Thyroid gland (tissue), 4 donors: ENCODE measurements around the gene PSMG3. TPM values are rescaled to one million over a fixed set of nuclear protein-coding genes. Genes with fewer than 3 reads are reported as not detected.

ENCODE experiments used
- DNase-seq, 2 donors: peaks; one replicate each; pipeline ENCODE4 v3.0.0-alpha.2; 2019
- H3K27ac ChIP-seq, 3 donors: fragments of 200-600 bp; sonication (generic); 1 replicate in 2 of 3; 2 replicates in 1 of 3; pipeline ENCODE4 v1.5.1; 2016 to 2019; ENCODE audit warnings: mild to moderate bottlenecking in 1 of 3, moderate library complexity in 1 of 3
- H3K27me3 ChIP-seq: fragments of 200-600 bp; sonication (generic); one replicate; pipeline ENCODE4 v1.5.1; 2019
- H3K36me3 ChIP-seq, 2 donors: fragments of 200-600 bp; sonication (generic); one replicate each; pipeline ENCODE4 v1.5.1; 2016 to 2019
- H3K4me1 ChIP-seq, 2 donors: fragments of 200-600 bp; sonication (generic); one replicate each; pipeline ENCODE4 v1.5.1; 2017 to 2019
- H3K4me3 ChIP-seq, 3 donors: fragments of 200-600 bp; sonication (generic); replicated peaks in 1 of 3; 1 replicate in 2 of 3; 2 replicates in 1 of 3; pipeline ENCODE4 v1.5.1; 2016; ENCODE audit warnings: mild to moderate bottlenecking in 1 of 3
- H3K9me3 ChIP-seq: fragments of 200-600 bp; sonication (generic); one replicate; pipeline ENCODE4 v1.5.1; 2017
- CTCF ChIP-seq, 6 experiments: fragments of 200-600 bp in 3 of 6; fragments of 450-650 bp in 3 of 6; sonication (generic) in 3 of 6; IDR thresholded peaks; one replicate each; pipeline ENCODE4 v1.5.1; 2016 to 2019; ENCODE audit warnings: antibody characterized with exemption in 6 of 6, mild to moderate bottlenecking in 2 of 6, inconsistent platforms in 1 of 6, moderate library complexity in 1 of 6
- POLR2A ChIP-seq, 2 donors: fragments of 450-650 bp; IDR thresholded peaks; one replicate each; pipeline ENCODE4 v1.6.1; 2017; ENCODE audit warnings: antibody characterized with exemption in 2 of 2, mild to moderate bottlenecking in 2 of 2, moderate library complexity in 1 of 2
- WGBS, 2 donors: methylation state at CpG; one replicate each; pipeline ENCODE4 v1.1.5; 2017; 5-methylcytosine and 5-hydroxymethylcytosine counted together
- intact Hi-C: fragments of 100-400 bp; cut with DNase I; formaldehyde crosslinking; loops from one replicate; pipeline ENCODE4 v1.15.1; 2023
- total RNA-seq, 4 donors: library from RNA; depleted of rRNA; stranded (reverse); fragments of >200 nt; gene quantifications; one replicate each; pipeline ENCODE4 v1.2.3, GENCODE V29; 2016

PSMG3 gene
- total RNA-seq, 4 donors from 2014 or later: 28.1 to 65.6 (median 50.2) TPM

GRCh38 chr7:1597066-1597760, 27.4 kb upstream of the PSMG3 start:
- H3K9me3 ChIP-seq: no peaks in the 10 kb centered on the region
- H3K27ac ChIP-seq: no peak overlapping the region
- intact Hi-C loops: no loop called here
- no peak overlapping the region for H3K4me3 ChIP-seq
- TF ChIP-seq POLR2A (IDR thresholded peaks at IDR 0.05) (no peak), CTCF (IDR thresholded peaks at IDR 0.05) (no peak)
- no peak for DNase-seq
- no peaks in the 10 kb centered on the region for H3K4me1 ChIP-seq
- H3K27me3 ChIP-seq: no peaks in the 10 kb centered on the region
- no peaks in the 10 kb centered on the region for H3K36me3 ChIP-seq
- WGBS, 2 donors: 83 to 88% methylated on average over 14 to 16 of the region's 16 CpGs

- H3K4me1 ChIP-seq: no peaks in the 10 kb centered on the region
- no peak overlapping the region for H3K4me3 ChIP-seq
- DNase-seq: no peak
- H3K27me3 ChIP-seq: peaks cover 3% of the 10 kb centered on the region
- no peak overlapping the region for H3K27ac ChIP-seq
- intact Hi-C loops: no loop called here
- H3K36me3 ChIP-seq: no peaks in the 10 kb centered on the region
- TF ChIP-seq POLR2A (IDR thresholded peaks at IDR 0.05) (no peak), CTCF (IDR thresholded peaks at IDR 0.05) (no peak)
- H3K9me3 ChIP-seq: no peaks in the 10 kb centered on the region
- WGBS, 2 donors: 77 to 79% methylated on average over 34 to 39 of the region's 39 CpGs
Measured at GRCh38 chr7:1596181-1597043, 26.6 kb upstream of the PSMG3 start.

- DNase-seq: no peak
- H3K4me1 ChIP-seq: no peaks in the 10 kb centered on the region
- H3K27me3 ChIP-seq: peaks cover 3% of the 10 kb centered on the region
- no peak overlapping the region for H3K27ac ChIP-seq
- intact Hi-C loops: no loop called here
- no peaks in the 10 kb centered on the region for H3K36me3 ChIP-seq
- TF ChIP-seq CTCF (IDR thresholded peaks at IDR 0.05) (no peak), POLR2A (IDR thresholded peaks at IDR 0.05) (no peak)
- WGBS, 2 donors: 79 to 81% methylated on average over 10 to 12 of the region's 12 CpGs
- H3K9me3 ChIP-seq: no peaks in the 10 kb centered on the region
- no peak overlapping the region for H3K4me3 ChIP-seq
Measured at GRCh38 chr7:1595636-1596035, 25.8 kb upstream of the PSMG3 start.

- TF ChIP-seq POLR2A (IDR thresholded peaks at IDR 0.05) (no peak), CTCF (IDR thresholded peaks at IDR 0.05) (no peak)
Measured at GRCh38 chr7:1595027-1595426, 25.2 kb upstream of the PSMG3 start.

GRCh38 chr7:1593904-1594421, 24.1 kb upstream of the PSMG3 start:
- WGBS, 2 donors: 81 to 83% methylated on average over 4 of the region's 4 CpGs
- H3K9me3 ChIP-seq: no peaks in the 10 kb centered on the region
- H3K4me3 ChIP-seq: no peak overlapping the region
- H3K27ac ChIP-seq: no peak overlapping the region
- intact Hi-C loops: no loop called here
- H3K27me3 ChIP-seq: peaks cover 3% of the 10 kb centered on the region
- no peak for DNase-seq
- no peaks in the 10 kb centered on the region for H3K36me3 ChIP-seq
- no peaks in the 10 kb centered on the region for H3K4me1 ChIP-seq
- TF ChIP-seq POLR2A (IDR thresholded peaks at IDR 0.05) (no peak), CTCF (IDR thresholded peaks at IDR 0.05) (no peak)

More at GRCh38 chr7:1595027-1595426, 25.2 kb upstream of the PSMG3 start:
- DNase-seq: no peak
- Histone ChIP-seq H3K36me3 (no peaks in the 10 kb centered on the region), H3K9me3 (no peaks in the 10 kb centered on the region), H3K27ac (no peak overlapping the region), H3K4me1 (no peaks in the 10 kb centered on the region), H3K27me3 (peaks cover 3% of the 10 kb centered on the region), H3K4me3 (no peak overlapping the region)
- intact Hi-C loops: no loop called here
- WGBS, 2 donors: 85 to 90% methylated on average over 3 of the region's 3 CpGs
